NCI-H2196 (cell line): ENCODE results near the gene RNF167.

Experiments
- DNase-seq: peaks from one replicate; lab custom pipeline; 2025; ENCODE audit not compliant: unreplicated experiment; lab: John Stamatoyannopoulos, UW

RNF167 gene

DNA sequence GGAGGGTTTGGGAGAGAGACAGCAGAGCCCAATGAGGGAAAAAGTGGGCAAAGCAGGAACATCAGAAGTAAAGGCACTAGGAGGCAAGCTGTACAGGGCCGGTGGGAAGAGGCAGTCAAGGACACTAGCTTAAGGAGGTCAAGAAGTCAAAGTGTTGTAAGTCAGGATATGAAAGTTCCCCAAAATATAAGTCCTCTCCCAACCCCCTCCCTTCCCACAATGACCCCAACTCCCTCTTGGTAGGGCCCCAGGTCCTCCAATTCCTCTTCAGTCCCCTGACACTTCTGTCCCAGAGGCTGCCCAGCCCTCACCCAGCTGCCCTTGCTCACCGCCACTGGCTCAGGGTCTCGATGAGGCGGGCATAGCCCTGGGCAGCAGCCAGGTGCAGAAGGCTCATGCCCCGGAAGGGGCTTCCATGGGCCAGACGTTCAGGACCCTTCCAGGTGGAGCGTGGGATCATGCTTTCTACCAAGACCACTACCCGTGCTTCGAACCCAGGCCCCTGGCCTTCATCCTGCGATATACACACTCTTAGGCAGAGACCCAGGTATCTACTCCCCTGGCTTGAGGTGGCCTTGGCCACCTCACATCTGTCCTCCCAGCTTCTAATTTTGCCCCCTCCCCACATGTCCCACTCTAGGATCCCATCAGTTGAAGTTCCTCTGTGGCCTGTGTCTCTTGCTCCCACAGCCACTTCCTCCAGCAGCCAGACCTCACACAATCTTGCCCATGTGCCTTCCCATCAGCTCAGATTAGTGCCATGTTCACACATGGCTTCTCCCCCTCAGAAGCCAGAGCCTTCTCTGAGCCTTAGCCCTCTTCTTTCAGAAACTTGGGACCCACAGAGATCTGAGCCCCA is 33.4 kb downstream of the RNF167 start:
- no peak for DNase-seq

DNA sequence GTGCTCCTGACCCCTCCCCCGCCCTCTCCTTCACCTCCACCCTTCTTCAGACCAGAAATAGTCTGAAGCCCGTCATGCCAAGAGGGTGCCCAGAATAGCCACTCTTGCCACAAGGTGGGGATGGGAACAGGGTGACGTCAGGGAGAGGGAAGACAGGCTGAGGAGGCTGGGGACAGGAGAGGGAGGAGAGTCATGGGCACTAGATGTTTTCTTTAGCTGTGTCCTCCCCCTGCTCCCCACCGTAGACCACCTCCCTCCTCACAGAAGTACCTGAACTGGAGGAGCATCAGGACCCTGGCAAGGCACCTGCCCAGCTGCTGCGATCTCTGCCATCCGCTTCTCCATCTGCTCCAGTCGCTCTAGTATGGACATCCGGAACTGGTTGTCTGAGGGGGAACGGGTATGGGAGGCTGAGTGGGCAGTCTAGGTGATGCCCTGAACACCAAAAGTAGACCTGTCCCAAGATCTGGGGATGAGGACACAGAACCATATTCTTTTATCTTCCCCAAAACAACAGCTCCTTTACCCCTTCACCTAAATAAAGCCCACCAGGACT is 34.1 kb downstream of the RNF167 start:
- no peak for DNase-seq

DNA sequence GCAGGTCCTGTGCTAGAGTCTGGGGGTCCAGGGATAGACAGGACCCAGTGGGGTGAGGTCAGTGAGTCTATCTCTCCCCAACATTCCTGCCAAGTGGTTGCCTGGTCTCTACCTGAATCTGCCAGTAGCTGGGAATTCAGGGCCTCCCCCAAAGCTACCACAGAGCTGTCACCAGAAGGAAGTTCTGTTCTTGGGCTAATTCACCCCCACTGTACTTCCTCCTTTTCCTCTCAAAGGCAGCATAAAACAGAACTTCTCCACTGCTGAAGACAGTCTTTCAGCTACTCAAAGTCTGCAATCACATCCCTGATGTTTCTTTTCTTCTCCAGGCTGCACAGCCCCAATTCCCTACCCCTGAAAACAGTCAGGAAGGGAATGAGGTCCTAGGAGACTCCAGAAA is 38.7 kb downstream of the RNF167 start:
- DNase-seq, result no peak

DNA sequence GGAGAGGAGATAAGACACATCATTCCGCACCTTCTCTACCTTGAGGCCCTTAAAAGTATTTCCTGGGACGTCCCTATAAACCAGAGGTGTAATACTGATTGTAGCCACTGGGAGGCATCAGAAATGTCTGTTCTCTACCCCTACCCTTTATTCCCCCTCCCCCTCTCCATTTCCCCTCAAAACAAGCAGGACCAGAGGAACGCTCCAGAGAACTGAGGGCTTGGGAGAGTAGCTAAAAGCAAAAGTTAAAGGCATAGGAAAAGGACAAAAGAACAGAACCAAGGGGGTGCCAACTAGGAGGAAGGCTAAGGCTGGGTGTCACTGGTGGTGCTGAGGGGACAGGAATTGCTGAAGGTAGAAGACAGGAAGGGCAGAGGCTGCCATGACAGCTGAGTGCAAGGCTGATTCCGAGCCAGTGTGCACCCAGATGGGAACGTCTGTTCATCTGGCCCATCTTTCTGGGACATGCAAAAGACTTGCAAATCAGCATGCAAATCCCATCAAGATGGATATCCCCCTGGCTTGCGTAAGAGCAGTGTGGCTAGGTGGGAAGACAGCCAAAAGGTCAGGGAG is 40.7 kb downstream of the RNF167 start:
- peak; percentile 10 for DNase-seq

DNA sequence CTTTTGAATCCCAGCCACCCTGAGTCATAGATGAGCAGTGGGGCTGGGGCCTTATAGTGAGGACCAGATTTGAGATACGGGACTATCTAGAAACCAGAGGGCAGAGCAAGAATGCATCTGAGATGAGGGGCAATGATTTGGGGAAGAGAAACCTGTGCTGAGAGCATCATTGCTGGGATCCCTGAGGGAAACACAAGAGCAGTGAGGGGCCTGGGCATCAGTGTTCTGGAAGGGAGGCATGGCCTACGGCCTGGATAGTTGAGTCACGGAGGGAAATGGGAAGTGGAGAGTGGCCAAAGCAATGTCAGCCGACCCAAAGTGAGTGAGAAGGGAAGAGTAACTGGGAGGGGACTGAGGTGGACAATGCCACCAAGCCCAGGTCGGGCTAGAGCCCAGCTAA is 42.2 kb downstream of the RNF167 start:
- DNase-seq, result no peak

DNA sequence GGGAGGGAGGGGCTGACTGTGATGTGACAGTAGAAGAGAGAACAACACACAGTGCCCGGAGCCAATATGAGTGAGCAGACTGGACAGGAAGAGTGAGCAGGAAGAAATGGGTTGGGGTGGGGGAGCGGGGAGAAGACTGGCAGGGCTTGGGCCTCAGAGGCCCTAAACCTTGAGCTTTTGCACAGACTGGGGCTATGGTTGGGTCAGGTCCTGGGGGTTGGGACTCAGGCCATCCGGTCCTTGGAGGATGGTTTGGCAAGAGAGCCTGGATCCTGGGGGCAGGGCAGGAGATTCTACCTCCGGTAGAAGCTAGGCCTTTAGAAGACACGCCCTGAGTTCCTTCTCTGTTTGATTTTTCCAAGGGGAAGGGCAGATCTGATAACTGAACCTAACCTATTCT is 46.3 kb downstream of the RNF167 start:
- DNase-seq, result no peak

DNA sequence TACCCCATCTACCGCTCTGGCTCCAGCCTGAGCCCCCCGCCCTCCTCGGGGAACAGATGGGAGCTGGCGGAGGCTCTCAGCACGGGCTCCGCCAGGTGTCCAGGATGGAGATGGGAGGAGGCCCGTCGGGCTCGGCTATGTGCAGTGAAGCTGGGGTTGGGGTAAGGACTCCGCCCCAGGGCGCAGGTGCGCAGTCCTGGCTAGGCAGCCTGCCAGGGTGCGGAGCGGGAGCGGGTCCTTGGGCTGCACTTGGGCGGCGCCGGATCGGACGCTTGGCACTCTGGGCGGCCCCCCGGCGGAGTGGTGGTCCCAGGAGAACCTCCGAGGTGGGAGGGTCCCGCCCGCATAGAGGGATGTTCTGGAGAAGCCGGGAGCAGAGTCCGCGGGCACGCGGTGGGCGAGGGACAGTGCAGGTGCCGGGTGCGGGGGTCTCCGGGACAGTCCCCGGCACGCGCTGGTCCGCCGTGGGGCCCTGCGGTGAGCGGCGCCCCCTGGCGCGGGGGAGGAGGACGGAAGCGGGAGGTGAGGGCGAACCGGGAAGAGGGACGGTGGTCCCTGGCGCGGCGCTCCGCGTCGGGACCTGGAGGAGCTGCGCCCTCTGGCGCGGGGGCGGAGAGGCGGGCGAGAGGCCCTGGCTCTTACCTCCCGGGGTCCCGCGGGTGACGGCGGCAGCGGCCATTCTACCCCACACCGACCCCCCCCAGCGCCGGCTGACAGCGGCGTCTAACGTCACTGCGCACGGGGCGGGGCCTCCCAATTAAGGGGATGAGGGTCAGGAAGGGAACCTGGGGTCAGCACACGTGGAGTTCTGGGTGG is 47.1 kb downstream of the RNF167 start, which contains the start of gene CAMTA2:
TSS of gene CAMTA2 (minus strand) at position 725 of the 816 bp plus-strand sequence. CDS start 1,453 bp downstream, outside the sequence.
- DNase-seq, result peak; percentile 46

DNA sequence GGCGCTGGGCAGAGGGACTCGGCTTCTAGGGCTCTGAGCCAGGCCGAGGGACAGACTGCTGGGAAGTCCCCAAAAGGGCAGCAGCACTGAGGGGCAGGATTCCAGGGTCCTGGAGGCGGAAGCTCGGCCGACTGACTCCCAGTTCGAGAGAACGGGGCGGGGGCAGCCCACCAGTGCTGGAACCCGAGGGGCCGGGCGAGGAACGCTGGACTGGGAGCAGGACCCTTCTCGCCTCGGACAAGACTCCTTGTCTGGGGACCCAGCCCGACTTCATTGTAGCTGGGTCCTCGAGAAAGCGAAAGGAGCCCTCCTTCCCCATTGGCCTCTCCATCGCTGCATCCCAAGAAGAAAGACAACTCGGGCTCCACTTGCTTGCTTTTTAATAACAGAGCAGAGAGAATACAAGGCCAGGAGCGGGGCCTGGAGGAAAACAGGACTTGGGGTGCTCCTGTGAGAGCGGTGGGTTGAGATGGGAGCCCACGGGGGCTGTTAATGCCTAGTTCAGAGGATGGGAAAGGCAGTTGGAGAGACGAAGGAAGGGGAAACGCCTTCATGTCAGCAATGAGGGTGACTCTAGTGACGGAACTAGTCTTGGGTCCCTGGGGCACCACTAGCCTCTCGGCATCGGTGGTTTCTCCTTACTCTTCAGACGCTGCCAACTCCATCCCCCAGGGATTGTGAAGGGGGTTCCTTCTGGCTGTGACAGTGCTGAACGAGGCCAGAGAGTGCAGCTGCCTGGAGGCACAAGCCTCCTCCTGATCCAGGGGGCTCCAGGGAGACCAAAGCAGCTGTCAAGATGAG is 47.9 kb downstream of the RNF167 start:
- no peak for DNase-seq

DNA sequence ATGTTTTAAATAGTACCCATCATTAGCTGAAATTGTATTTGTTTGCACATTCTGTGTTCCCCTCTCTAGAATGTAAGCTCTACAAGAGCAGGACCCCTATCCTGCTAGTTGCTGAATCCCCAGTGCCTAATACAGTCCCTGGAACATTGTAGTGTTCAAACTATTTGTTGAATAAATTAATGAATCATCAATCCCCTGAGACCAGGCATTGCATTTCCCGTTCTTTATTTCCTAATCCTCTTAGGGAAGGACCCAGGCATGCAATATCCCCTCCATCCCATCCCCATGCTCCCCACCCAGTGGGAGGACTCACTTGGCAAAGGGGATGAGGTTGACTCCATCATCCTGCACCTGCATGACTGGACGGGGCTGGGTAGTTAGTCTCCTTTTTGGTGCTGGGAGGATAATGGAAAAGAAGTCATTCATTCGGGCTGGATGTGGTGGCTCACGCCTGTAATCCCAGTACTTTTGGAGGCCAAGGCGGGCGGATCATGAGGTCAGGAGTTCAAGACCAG is 54.1 kb downstream of the RNF167 start:
- no peak for DNase-seq
